GM23338 (cell line): ENCODE results near the gene MRLN.
"Not testable (repeated sequence)": the region's sequence is repeated elsewhere in the genome, so short reads cannot be mapped to it uniquely, and the experiment has no call there.

ENCODE experiments used
- CREB1 ChIP-seq: fragments of 250-450 bp; sonication (Bioruptor Pico); IDR thresholded peaks from 2 replicates; pipeline ENCODE4 v1.5.0; 2020; ENCODE audit warnings: low read depth, mild to moderate bottlenecking, moderate library complexity
- EZH2 ChIP-seq: fragments of 200-600 bp; sonication (generic); IDR thresholded peaks from one replicate; pipeline ENCODE4 v1.8.0; 2017; ENCODE audit warnings: antibody characterized with exemption, mild to moderate bottlenecking, low read depth; ENCODE audit not compliant: unreplicated experiment
- EZH2phosphoT487 ChIP-seq: fragments of 200-600 bp; sonication (generic); IDR thresholded peaks from one replicate; pipeline ENCODE4 v1.8.1; 2018; ENCODE audit warnings: antibody characterized with exemption; ENCODE audit not compliant: unreplicated experiment
- JUNB ChIP-seq: IDR thresholded peaks from one replicate; pipeline ENCODE4 v1.6.1; 2016; ENCODE audit warnings: antibody characterized with exemption; ENCODE audit not compliant: unreplicated experiment
- NANOG ChIP-seq: IDR thresholded peaks from 2 replicates; pipeline ENCODE4 v1.6.1; 2016; ENCODE audit warnings: antibody characterized with exemption, borderline replicate concordance
- POLR2AphosphoS5 ChIP-seq: IDR thresholded peaks from 2 replicates; pipeline ENCODE4 v1.6.1; 2016; ENCODE audit warnings: antibody characterized with exemption, low read depth
- REST ChIP-seq: IDR thresholded peaks from one replicate; pipeline ENCODE4 v1.6.1; 2018; ENCODE audit warnings: antibody characterized with exemption; ENCODE audit not compliant: unreplicated experiment
- STAT1 ChIP-seq: IDR thresholded peaks from one replicate; pipeline ENCODE4 v1.6.1; 2016; ENCODE audit warnings: antibody characterized with exemption; ENCODE audit not compliant: unreplicated experiment
- ZNF114 ChIP-seq: fragments of 250-450 bp; sonication (Bioruptor Pico); IDR thresholded peaks from 2 replicates; pipeline ENCODE4 v1.5.0; 2020; ENCODE audit warnings: mild to moderate bottlenecking, moderate library complexity
- ZNF462 ChIP-seq: fragments of 250-450 bp; sonication (Bioruptor Pico); IDR thresholded peaks from 2 replicates; pipeline ENCODE4 v1.5.0; 2020; ENCODE audit warnings: mild to moderate bottlenecking, moderate library complexity
- TF ChIP-seq, protein P1 (sequence below), 2 experiments: fragments of 200-600 bp in 1 of 2; sonication (generic) in 1 of 2; conservative IDR thresholded peaks; 2 replicates each; pipeline versions ENCODE4 v1.5.1 to v1.6.1; 2016 to 2017; ENCODE audit warnings: antibody characterized with exemption in 2 of 2, low read depth in 2 of 2, mild to moderate bottlenecking in 2 of 2, moderate library complexity in 1 of 2

DNA sequence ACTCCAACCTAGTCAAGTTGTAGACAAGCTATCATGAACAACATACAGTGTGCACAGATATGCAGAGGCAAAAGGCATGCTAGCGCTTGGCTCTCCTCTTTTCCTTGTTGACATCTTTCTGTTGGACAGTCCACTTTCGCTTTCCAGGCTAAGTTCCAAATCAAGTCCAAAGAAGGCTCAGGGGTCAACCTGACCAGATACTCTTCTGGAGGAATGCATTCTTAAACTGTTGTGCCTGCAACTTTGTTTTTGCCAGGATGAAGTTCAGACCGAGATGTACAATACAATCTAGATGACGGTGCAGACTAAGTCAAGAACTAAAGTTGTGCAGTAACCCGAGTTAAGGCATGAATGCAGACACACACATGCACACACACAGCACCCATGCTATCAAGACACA, 35.7 kb upstream of the MRLN start:
- TF ChIP-seq, protein P1, sequence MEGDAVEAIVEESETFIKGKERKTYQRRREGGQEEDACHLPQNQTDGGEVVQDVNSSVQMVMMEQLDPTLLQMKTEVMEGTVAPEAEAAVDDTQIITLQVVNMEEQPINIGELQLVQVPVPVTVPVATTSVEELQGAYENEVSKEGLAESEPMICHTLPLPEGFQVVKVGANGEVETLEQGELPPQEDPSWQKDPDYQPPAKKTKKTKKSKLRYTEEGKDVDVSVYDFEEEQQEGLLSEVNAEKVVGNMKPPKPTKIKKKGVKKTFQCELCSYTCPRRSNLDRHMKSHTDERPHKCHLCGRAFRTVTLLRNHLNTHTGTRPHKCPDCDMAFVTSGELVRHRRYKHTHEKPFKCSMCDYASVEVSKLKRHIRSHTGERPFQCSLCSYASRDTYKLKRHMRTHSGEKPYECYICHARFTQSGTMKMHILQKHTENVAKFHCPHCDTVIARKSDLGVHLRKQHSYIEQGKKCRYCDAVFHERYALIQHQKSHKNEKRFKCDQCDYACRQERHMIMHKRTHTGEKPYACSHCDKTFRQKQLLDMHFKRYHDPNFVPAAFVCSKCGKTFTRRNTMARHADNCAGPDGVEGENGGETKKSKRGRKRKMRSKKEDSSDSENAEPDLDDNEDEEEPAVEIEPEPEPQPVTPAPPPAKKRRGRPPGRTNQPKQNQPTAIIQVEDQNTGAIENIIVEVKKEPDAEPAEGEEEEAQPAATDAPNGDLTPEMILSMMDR (conservative IDR thresholded peaks at IDR 0.05; ENCODE audit: low read depth in 2 of 2): not testable (repeated sequence)
- not testable (repeated sequence) for TF ChIP-seq EZH2phosphoT487; REST; ZNF462 (CRISPR knock-in tag); EZH2; POLR2AphosphoS5; STAT1; CREB1 (CRISPR knock-in tag); JUNB; ZNF114 (CRISPR knock-in tag); NANOG
